SKM-1 (cell line): ENCODE data around the gene EMILIN3.
A peak's percentile ranks its signal among the peaks of the same experiment; 100 is the strongest.
"Not testable (repeated sequence)": the region's sequence is repeated elsewhere in the genome, so short reads cannot be mapped to it uniquely, and the experiment has no call there.

Experiments used
- DNase-seq: peaks from one replicate; lab custom pipeline; 2025; ENCODE audit not compliant: unreplicated experiment; lab: John Stamatoyannopoulos, UW

Gene EMILIN3

GRCh38 chr20:41329435-41330342 is 36.9 kb downstream of the EMILIN3 start:
- no peak for DNase-seq

DNA sequence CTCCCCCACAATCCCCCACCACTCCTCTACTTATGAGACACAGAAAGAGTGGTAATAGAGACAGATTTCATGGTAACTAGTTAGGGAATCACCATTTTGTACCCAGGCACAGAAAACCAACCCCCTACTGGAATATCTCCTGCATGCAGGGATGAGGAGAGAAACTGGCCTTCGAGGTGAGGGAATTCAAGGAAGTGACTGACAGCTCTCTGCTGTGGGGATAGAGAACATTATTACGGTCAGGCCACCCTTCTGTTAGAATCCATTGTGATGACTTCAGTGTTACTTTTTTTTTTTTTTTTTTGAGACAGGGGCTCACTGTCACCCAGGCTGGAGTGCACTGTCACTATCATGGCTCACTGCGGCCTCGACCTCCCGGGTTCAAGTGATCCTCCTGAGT is 39.4 kb downstream of the EMILIN3 start:
- no peak for DNase-seq

GRCh38 chr20:41320976-41321375 is 45.6 kb downstream of the EMILIN3 start:
- no peak for DNase-seq

DNA sequence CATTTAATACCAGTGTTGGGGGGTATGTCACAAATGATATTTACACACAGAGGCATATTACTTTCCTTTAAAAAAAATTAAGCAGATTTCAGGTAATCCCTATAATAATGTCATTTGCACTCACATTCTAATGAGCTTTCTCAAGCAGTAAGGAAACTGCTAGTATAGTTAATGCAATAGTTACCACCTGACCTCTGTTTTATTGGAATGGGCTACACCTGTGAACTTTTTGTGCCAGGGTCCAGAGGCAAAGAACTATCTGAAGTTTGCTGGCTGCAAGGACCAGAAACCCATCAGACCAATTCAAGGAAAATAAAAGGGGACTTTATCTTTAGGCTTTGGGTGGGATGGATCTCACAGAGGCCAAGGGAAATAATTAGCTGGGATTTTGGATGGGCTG is 46.2 kb downstream of the EMILIN3 start:
- no peak for DNase-seq

GRCh38 chr20:41318271-41318649 is 48.4 kb downstream of the EMILIN3 start:
- DNase-seq: no peak

GRCh38 chr20:41317546-41318270 is 48.9 kb downstream of the EMILIN3 start, which contains the start of gene ZHX3:
TSS of gene ZHX3 (minus strand) at chr20:41317731. CDS start at chr20:41204916, 112,815 bp downstream.
- peak; percentile 87 for DNase-seq

- no peak for DNase-seq
Measured at GRCh38 chr20:41316602-41317545, 49.7 kb downstream of the EMILIN3 start.

DNA sequence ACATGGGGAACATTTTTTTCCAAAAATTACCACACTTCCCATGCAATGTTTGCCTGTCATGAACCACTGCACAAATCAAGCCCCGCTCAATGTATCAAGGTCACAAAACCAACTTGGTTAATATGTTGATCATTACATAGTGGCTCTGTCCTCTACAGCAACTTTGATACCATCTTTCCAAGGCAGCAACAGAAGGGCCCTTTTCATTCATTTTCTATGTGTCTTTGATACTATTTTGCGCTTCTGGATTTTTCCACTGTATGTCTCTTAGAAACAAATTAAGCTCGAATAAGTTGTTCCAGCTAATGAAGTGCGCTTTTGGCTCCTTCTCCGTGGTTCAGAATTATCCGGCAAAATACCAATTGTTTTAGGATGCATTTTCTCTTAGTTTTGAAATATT is 50.6 kb downstream of the EMILIN3 start:
- no peak for DNase-seq

GRCh38 chr20:41314386-41314785 is 52.2 kb downstream of the EMILIN3 start:
- no peak for DNase-seq

DNA sequence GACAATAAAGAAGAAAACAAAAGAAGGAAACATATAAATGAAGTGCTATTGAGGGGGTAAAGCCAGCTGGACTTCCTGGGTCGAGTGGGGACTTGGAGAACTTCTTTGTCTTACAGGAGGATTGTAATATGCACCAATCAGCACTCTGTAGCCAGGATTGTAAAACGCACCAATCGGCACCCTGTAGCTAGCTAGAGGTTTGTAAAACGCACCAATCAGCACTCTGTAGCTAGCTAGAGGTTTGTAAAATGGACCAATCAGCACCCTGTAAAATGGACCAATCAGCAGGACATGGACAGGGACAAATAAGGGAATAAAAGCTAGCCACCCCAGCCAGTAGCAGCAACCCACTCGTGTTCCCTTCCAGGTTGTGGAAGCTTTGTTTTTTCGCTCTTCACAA is 54.6 kb downstream of the EMILIN3 start:
- DNase-seq: not testable (repeated sequence)
